ENCODE data around the gene RPL13.

The RPL13 gene

DNA sequence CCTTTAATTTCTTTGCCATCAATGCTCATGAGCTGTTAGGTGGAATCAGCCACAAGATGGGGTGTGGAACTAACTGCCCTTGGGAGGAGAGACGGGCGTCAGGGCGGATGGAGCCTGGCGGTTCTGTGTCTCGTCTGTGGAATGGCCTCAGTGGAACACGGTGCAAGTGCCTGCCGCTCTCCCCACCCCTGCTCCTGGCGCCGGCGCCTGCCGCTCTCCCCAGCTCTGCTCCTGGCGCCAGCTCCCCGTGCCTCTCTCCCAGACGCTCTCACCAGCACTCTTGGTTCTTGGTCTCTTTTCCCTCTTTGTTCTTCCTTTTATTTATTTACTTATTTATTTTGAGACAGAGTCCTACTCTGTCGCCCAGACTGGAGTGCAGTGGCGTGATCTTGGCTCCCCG lies 13.2 kb upstream of the RPL13 start:
- no peak for DNase-seq (ENCODE audit: low read depth, low spot score)

DNA sequence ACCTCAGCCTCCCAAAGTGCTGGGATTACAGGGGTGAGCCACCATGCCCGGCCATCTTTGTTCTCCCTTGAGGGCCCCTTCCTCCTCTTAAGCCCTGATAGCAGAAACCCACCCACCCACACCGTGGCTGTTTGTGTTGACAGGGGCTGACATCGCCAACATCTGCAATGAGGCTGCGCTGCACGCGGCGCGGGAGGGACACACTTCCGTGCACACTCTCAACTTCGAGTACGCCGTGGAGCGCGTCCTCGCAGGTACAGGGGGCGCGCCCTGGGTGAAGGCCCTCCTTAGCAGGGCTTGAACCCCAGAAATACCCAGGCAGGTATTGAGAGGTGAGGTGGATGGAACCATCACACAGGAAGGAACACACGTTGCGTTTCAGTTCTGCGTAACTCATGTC lies 12.6 kb upstream of the RPL13 start:
- no peak overlapping the region for H3K4me3 ChIP-seq
- H3K9me3 ChIP-seq (ENCODE audit: low read depth, low read length) = no peaks in the 10 kb centered on the region
- DNase-seq (ENCODE audit: low read depth, low spot score) = no peak
- no peak for TF ChIP-seq FOXP2 (optimal IDR thresholded peaks at IDR 0.05; ENCODE audit: control extremely low read depth, extremely low read length, insufficient read depth)
- no peak for TF ChIP-seq POLR2AphosphoS5 (IDR thresholded peaks at IDR 0.05; ENCODE audit: borderline replicate concordance, low read depth, low read length)
- TF ChIP-seq EZH2 (IDR thresholded peaks at IDR 0.05) = no peak
- no peak overlapping the region for H3K9ac ChIP-seq (ENCODE audit: insufficient read length)
- H3K36me3 ChIP-seq (ENCODE audit: insufficient read depth, low read length) = no peaks in the 10 kb centered on the region
- H3K27ac ChIP-seq = no peak overlapping the region

More for the DNA sequence above, 13.2 kb upstream of the RPL13 start:
- no peak overlapping the region for H3K4me3 ChIP-seq
- no peaks in the 10 kb centered on the region for H3K36me3 ChIP-seq (ENCODE audit: insufficient read depth, low read length)
- TF ChIP-seq POLR2AphosphoS5 (IDR thresholded peaks at IDR 0.05; ENCODE audit: borderline replicate concordance, low read depth, low read length) (no peak), FOXP2 (optimal IDR thresholded peaks at IDR 0.05; ENCODE audit: control extremely low read depth, extremely low read length, insufficient read depth) (no peak), EZH2 (IDR thresholded peaks at IDR 0.05) (no peak)
- no peaks in the 10 kb centered on the region for H3K9me3 ChIP-seq (ENCODE audit: low read depth, low read length)
- no peak overlapping the region for H3K9ac ChIP-seq (ENCODE audit: insufficient read length)
- no peak overlapping the region for H3K27ac ChIP-seq

DNA sequence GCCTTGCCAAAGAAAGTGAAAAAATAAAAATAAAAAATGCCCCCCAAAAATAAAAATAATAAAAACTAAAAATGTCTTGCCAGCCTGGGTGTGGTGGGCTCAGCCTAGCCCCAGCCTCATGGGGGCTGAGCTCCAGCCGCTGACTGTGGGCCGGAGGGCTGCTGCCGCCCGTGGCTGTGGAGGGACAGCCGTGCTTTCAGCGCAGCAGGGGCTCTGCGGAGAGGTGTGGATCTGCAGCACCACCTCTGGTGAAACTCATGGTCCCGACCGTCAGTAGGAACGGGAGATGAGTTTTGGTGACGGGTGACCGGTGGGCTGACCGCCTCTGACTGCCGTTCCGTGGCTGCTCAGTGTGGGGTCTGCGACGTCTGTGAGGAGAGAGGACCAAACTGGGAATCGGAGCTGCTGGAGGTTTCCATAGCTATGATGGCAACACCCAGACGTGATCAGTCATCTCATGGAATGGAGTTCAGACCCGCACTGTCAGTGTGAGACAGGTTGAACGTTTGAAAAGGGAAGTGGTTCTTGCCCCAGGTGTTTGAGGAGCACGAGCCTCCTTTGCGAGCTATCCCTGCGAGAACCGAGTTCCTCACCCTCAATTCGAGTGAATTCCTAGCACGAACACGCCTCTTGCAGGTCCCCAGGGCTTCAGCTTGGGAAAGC lies 12.0 kb upstream of the RPL13 start:
- Histone ChIP-seq H3K4me3 (no peak overlapping the region), H3K27ac (no peak overlapping the region), H3K9ac (ENCODE audit: insufficient read length) (no peak overlapping the region), H3K36me3 (ENCODE audit: insufficient read depth, low read length) (no peaks in the 10 kb centered on the region), H3K9me3 (ENCODE audit: low read depth, low read length) (no peaks in the 10 kb centered on the region)
- no peak for DNase-seq (ENCODE audit: low read depth, low spot score)
- TF ChIP-seq FOXP2 (optimal IDR thresholded peaks at IDR 0.05; ENCODE audit: control extremely low read depth, extremely low read length, insufficient read depth) (no peak), EZH2 (IDR thresholded peaks at IDR 0.05) (no peak), POLR2AphosphoS5 (IDR thresholded peaks at IDR 0.05; ENCODE audit: borderline replicate concordance, low read depth, low read length) (no peak)

DNA sequence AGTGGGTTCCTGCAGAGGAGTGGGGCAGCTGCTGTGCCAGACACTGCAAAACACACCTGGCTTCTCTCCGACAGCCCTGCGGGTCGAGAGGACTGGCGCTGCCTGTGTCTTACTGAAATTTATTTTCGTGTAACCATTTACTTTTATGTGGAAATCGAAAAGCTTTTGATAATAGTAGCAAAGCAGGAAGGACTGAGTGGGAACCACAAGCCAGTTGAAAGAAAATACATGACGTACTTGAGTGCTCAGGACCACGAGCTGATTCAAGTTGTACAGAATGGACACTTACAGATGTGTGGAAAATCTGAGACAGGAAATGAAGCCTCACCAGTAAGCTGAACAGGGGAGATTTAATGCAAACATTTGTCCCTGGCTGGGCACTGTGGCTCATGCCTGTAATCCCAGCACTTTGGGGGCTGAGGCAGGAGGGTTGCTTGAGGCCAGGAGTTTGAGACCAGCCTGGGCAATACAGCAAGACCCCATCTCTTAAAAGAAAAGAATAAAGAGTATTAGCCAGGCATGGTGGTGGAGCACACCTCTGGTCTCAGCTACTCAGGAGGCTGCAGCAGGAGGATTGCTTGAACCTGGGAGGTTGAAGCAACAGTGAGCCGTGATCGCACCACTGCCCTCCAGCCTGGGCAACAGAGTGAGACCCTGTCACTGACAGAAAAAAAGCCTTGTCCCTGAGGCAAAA lies 11.3 kb upstream of the RPL13 start:
- no peaks in the 10 kb centered on the region for H3K9me3 ChIP-seq (ENCODE audit: low read depth, low read length)
- no peak for DNase-seq (ENCODE audit: low read depth, low spot score)
- no peak overlapping the region for H3K4me3 ChIP-seq
- no peak overlapping the region for H3K9ac ChIP-seq (ENCODE audit: insufficient read length)
- TF ChIP-seq POLR2AphosphoS5 (IDR thresholded peaks at IDR 0.05; ENCODE audit: borderline replicate concordance, low read depth, low read length) (no peak), EZH2 (IDR thresholded peaks at IDR 0.05) (no peak), FOXP2 (optimal IDR thresholded peaks at IDR 0.05; ENCODE audit: control extremely low read depth, extremely low read length, insufficient read depth) (no peak)
- no peaks in the 10 kb centered on the region for H3K36me3 ChIP-seq (ENCODE audit: insufficient read depth, low read length)
- no peak overlapping the region for H3K27ac ChIP-seq

DNA sequence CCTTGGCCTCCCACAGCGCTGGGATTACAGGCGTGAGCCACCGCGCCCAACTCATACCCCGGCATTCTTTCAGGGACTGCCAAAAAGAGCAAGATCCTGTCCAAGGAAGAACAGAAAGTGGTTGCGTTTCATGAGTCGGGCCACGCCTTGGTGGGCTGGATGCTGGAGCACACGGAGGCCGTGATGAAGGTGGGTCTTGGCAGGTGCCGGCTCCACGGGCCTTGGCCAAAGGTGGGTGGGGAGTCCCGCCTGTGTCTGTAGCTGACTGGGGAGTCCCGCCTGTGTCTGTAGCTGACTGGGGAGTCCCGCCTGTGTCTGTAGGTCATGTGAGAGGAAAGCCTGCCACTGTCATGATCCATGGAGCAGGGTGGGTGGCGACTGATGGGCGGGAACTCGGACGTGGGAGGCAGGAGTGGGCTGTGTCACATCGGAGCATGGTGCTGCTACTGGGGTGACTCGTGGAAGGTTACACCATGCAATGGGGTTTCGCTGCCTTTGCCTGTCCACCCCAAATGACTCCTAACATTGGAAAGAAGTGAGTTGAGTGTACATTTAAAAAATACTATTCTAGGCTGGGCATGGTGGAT lies 10.0 kb upstream of the RPL13 start:
- DNase-seq (ENCODE audit: low read depth, low spot score) = no peak
- Histone ChIP-seq H3K36me3 (ENCODE audit: insufficient read depth, low read length) (no peaks in the 10 kb centered on the region), H3K9me3 (ENCODE audit: low read depth, low read length) (no peaks in the 10 kb centered on the region), H3K4me3 (no peak overlapping the region), H3K27ac (no peak overlapping the region), H3K9ac (ENCODE audit: insufficient read length) (no peak overlapping the region)
- TF ChIP-seq EZH2 (IDR thresholded peaks at IDR 0.05) (no peak), POLR2AphosphoS5 (IDR thresholded peaks at IDR 0.05; ENCODE audit: borderline replicate concordance, low read depth, low read length) (no peak), FOXP2 (optimal IDR thresholded peaks at IDR 0.05; ENCODE audit: control extremely low read depth, extremely low read length, insufficient read depth) (no peak)

- no peak for TF ChIP-seq EZH2 (IDR thresholded peaks at IDR 0.05)
- TF ChIP-seq FOXP2 (optimal IDR thresholded peaks at IDR 0.05; ENCODE audit: control extremely low read depth, extremely low read length, insufficient read depth) = no peak
- TF ChIP-seq POLR2AphosphoS5 (IDR thresholded peaks at IDR 0.05; ENCODE audit: borderline replicate concordance, low read depth, low read length) = no peak
- Histone ChIP-seq H3K9ac (ENCODE audit: insufficient read length) (no peak overlapping the region), H3K27ac (no peak overlapping the region), H3K4me3 (no peak overlapping the region), H3K9me3 (ENCODE audit: low read depth, low read length) (no peaks in the 10 kb centered on the region), H3K36me3 (ENCODE audit: insufficient read depth, low read length) (no peaks in the 10 kb centered on the region)
- no peak for DNase-seq (ENCODE audit: low read depth, low spot score)
These were observed 8.2 kb upstream of the RPL13 start for GRCh38 chr16:89552329-89552728.

- Histone ChIP-seq H3K4me3 (no peak overlapping the region), H3K36me3 (ENCODE audit: insufficient read depth, low read length) (no peaks in the 10 kb centered on the region), H3K27ac (no peak overlapping the region), H3K9ac (ENCODE audit: insufficient read length) (no peak overlapping the region), H3K9me3 (ENCODE audit: low read depth, low read length) (no peaks in the 10 kb centered on the region)
- TF ChIP-seq POLR2AphosphoS5 (IDR thresholded peaks at IDR 0.05; ENCODE audit: borderline replicate concordance, low read depth, low read length) (no peak), FOXP2 (optimal IDR thresholded peaks at IDR 0.05; ENCODE audit: control extremely low read depth, extremely low read length, insufficient read depth) (no peak), EZH2 (IDR thresholded peaks at IDR 0.05) (no peak)
- DNase-seq (ENCODE audit: low read depth, low spot score) = no peak
These were observed 7.6 kb upstream of the RPL13 start for GRCh38 chr16:89552913-89553312.

DNA sequence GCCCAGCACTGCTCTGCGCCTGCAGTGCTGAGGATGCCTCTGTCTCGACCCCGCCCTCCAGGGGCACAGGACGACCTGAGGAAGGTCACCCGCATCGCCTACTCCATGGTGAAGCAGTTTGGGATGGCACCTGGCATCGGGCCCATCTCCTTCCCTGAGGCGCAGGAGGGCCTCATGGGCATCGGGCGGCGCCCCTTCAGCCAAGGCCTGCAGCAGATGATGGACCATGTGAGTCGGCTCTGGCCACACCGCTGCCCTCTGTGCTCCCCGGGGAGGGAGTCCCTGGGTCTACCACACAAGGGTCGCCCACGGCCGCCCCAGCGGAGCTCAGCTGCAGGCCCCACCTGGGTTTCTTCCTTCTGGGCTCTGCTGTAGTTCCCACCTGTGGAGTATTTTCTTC lies 6.7 kb upstream of the RPL13 start:
- DNase-seq (ENCODE audit: low read depth, low spot score) = no peak
- H3K27ac ChIP-seq = no peak overlapping the region
- no peak overlapping the region for H3K4me3 ChIP-seq
- H3K36me3 ChIP-seq (ENCODE audit: insufficient read depth, low read length) = no peaks in the 10 kb centered on the region
- TF ChIP-seq FOXP2 (optimal IDR thresholded peaks at IDR 0.05; ENCODE audit: control extremely low read depth, extremely low read length, insufficient read depth) = no peak
- no peak for TF ChIP-seq EZH2 (IDR thresholded peaks at IDR 0.05)
- no peak for TF ChIP-seq POLR2AphosphoS5 (IDR thresholded peaks at IDR 0.05; ENCODE audit: borderline replicate concordance, low read depth, low read length)
- H3K9me3 ChIP-seq (ENCODE audit: low read depth, low read length) = no peaks in the 10 kb centered on the region
- no peak overlapping the region for H3K9ac ChIP-seq (ENCODE audit: insufficient read length)

Measured in SK-N-MC (cell line).